PC-9 (cell line): ENCODE measurements around the gene OTUD1. TPM values are rescaled to one million over a fixed set of nuclear protein-coding genes. Genes with fewer than 3 reads are reported as not detected.

Experiments
- BruUV-seq: library from RNA; stranded (reverse); fragments of 400-500 nt; replicated peaks from 2 replicates; lab custom pipeline; 2021; lab: Mats Ljungman, UMichigan
- CTCF ChIA-PET: fragments of 300-600 bp; sonication (Branson Sonifier 250); formaldehyde crosslinking; loops from one replicate; lab custom pipeline; 2022; ENCODE audit warnings: antibody characterized with exemption; lab: Charles Lee
- POLR2A ChIA-PET: fragments of 300-600 bp; sonication (Branson Sonifier 250); formaldehyde crosslinking; loops from one replicate; lab custom pipeline; 2022; ENCODE audit warnings: antibody characterized with exemption; ENCODE audit not compliant: unreplicated experiment; lab: Charles Lee
- DNase-seq, 2 experiments: peaks; one replicate each; pipeline versions ENCODE4 v3.0.0 to v3.0.0-alpha.2; 2015 to 2022; ENCODE audit warnings: mixed read lengths in 1 of 2
- H2AFZ ChIP-seq: fragments of 200-600 bp; sonication (generic); 2 replicates; pipeline ENCODE4 v1.8.1; 2017; ENCODE audit warnings: antibody characterized with exemption
- H3F3A ChIP-seq: fragments of 200-600 bp; sonication (generic); 2 replicates; pipeline ENCODE4 v1.8.1; 2017; ENCODE audit warnings: antibody characterized with exemption, mild to moderate bottlenecking, low read depth; ENCODE audit not compliant: insufficient read depth
- H3K27ac ChIP-seq: fragments of 200-600 bp; sonication (generic); 2 replicates; pipeline ENCODE4 v1.6.1; 2016; ENCODE audit warnings: mixed run types
- H3K27me3 ChIP-seq: fragments of 200-600 bp; sonication (generic); 2 replicates; pipeline ENCODE4 v1.6.1; 2016; ENCODE audit warnings: low read depth, mixed run types; ENCODE audit not compliant: insufficient read depth
- H3K36me3 ChIP-seq: fragments of 200-600 bp; sonication (generic); 2 replicates; pipeline ENCODE4 v1.6.1; 2016; ENCODE audit warnings: low read depth, mixed run types
- H3K4me1 ChIP-seq: fragments of 200-600 bp; sonication (generic); replicated peaks from 2 replicates; pipeline ENCODE4 v1.6.1; 2016; ENCODE audit warnings: mixed run types; ENCODE audit not compliant: insufficient read depth
- H3K4me2 ChIP-seq: fragments of 200-600 bp; sonication (generic); 2 replicates; pipeline ENCODE4 v1.6.1; 2017; ENCODE audit warnings: mixed run types
- H3K4me3 ChIP-seq: fragments of 200-600 bp; sonication (generic); 2 replicates; pipeline ENCODE4 v1.6.1; 2016; ENCODE audit warnings: mixed run types
- H3K79me2 ChIP-seq: fragments of 200-600 bp; sonication (generic); 2 replicates; pipeline ENCODE4 v1.6.1; 2017; ENCODE audit warnings: low read depth, mixed run types
- H3K9me2 ChIP-seq: fragments of 200-600 bp; sonication (generic); 2 replicates; pipeline ENCODE4 v1.8.1; 2017; ENCODE audit warnings: mild to moderate bottlenecking; ENCODE audit not compliant: insufficient read depth
- H3K9me3 ChIP-seq: fragments of 200-600 bp; sonication (generic); 2 replicates; pipeline ENCODE4 v1.8.1; 2016; ENCODE audit warnings: low read depth; ENCODE audit not compliant: insufficient read depth
- H4K20me1 ChIP-seq: fragments of 200-600 bp; sonication (generic); 2 replicates; pipeline ENCODE4 v1.8.1; 2017; ENCODE audit not compliant: insufficient read depth
- EZH2 ChIP-seq: fragments of 200-600 bp; sonication (generic); IDR thresholded peaks from 2 replicates; pipeline ENCODE4 v1.8.0; 2017; ENCODE audit warnings: antibody characterized with exemption, low read depth
- intact Hi-C: fragments of 100-400 bp; cut with micrococcal nuclease; formaldehyde crosslinking; loops from one replicate; pipeline ENCODE4 v1.10.0; 2022; ENCODE audit not compliant: unreplicated experiment
- total RNA-seq: library from RNA; stranded (reverse); gene quantifications from 2 replicates; pipeline ENCODE4 v1.2.3, GENCODE V29; 2021
- TF ChIP-seq, protein P1 (sequence below): fragments of 200-600 bp; sonication (generic); conservative IDR thresholded peaks from 2 replicates; pipeline ENCODE4 v1.6.1; 2017; ENCODE audit warnings: mixed run types, antibody characterized with exemption, mild to moderate bottlenecking, moderate library complexity

The OTUD1 gene
- total RNA-seq, 1 experiment from 2014 or later, result 16.9 TPM

DNA sequence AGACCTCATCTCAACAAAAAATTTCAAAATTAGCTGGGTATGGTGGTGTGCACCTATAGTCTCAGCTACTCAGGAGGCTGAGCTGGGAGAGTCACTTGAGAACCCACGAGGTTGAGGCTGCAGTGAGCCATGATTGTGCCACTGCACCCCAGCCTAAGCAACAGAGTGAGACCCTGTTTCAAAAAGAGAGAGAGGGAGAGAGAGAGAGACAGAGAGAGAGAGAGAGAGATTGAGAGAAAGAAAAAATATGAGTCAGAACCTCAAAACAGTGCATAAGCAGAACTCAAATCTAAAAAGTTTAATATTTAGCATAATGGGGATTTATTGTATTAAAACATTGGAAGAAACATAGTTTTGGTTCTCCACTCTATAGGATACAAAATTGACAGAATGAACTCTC, 17.5 kb upstream of the OTUD1 start:
- H3K27me3 ChIP-seq, result no peaks in the 10 kb centered on the region
- 0 out of 2 replicates have a peak overlapping the region, but pooled peaks have one; percentile 52 for H2AFZ ChIP-seq
- no TSS peak for BruUV-seq
- CTCF ChIA-PET, result interaction anchor here (1.0 kb wide), 1 partner anchor 11 kb away, joined by 3 read pairs; no protein-coding TSS in a partner anchor
- H3F3A ChIP-seq, result peaks cover 23% of the 10 kb centered on the region
- peaks cover 65% of the 10 kb centered on the region for H3K4me1 ChIP-seq
- H3K4me2 ChIP-seq, result peak overlapping the region; percentile 51
- no peaks in the 10 kb centered on the region for H3K9me3 ChIP-seq
- H4K20me1 ChIP-seq, result no peaks in the 10 kb centered on the region
- H3K36me3 ChIP-seq, result no peaks in the 10 kb centered on the region
- H3K9me2 ChIP-seq, result no peaks in the 10 kb centered on the region
- peak overlapping the region; percentile 90 for H3K27ac ChIP-seq
- POLR2A ChIA-PET, result interaction anchor here (0.6 kb wide), 1 partner anchor 41 kb away, joined by 3 read pairs; no protein-coding TSS in a partner anchor
- H3K4me3 ChIP-seq, result no peak overlapping the region
- DNase-seq, result no peak
- intact Hi-C loops, result no loop called here
- TF ChIP-seq, protein P1, sequence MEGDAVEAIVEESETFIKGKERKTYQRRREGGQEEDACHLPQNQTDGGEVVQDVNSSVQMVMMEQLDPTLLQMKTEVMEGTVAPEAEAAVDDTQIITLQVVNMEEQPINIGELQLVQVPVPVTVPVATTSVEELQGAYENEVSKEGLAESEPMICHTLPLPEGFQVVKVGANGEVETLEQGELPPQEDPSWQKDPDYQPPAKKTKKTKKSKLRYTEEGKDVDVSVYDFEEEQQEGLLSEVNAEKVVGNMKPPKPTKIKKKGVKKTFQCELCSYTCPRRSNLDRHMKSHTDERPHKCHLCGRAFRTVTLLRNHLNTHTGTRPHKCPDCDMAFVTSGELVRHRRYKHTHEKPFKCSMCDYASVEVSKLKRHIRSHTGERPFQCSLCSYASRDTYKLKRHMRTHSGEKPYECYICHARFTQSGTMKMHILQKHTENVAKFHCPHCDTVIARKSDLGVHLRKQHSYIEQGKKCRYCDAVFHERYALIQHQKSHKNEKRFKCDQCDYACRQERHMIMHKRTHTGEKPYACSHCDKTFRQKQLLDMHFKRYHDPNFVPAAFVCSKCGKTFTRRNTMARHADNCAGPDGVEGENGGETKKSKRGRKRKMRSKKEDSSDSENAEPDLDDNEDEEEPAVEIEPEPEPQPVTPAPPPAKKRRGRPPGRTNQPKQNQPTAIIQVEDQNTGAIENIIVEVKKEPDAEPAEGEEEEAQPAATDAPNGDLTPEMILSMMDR, result no peak
- TF ChIP-seq EZH2, result no peak
- no peaks in the 10 kb centered on the region for H3K79me2 ChIP-seq

DNA sequence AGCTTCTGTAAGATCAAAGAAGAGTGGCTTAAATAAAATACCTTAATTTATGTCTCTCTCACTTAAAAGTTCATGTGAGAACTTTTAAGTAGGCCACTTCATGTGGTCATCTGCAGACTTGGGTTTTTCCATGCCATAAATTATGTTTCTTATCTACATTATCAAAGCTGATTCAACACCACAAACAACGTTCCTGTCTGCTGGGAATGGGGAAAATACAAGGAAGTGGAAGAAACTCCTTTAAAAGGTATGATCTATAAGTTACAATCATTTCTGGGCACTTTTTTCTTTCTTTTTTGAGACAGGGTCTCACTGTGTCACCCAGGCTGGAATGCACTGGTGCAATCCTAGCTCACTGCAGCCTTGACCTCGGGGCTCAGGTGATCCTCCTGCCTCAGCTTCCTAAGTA, 16.9 kb upstream of the OTUD1 start:
- H3F3A ChIP-seq, result peaks cover 23% of the 10 kb centered on the region
- no peaks in the 10 kb centered on the region for H3K9me3 ChIP-seq
- no peaks in the 10 kb centered on the region for H3K27me3 ChIP-seq
- H3K36me3 ChIP-seq, result no peaks in the 10 kb centered on the region
- peaks cover 62% of the 10 kb centered on the region for H3K4me1 ChIP-seq
- intact Hi-C loops, result loop anchor here (1.0 kb wide), 2 partner anchors 10 to 16 kb away; no protein-coding TSS in a partner anchor
- no peaks in the 10 kb centered on the region for H3K79me2 ChIP-seq
- no peaks in the 10 kb centered on the region for H3K9me2 ChIP-seq
- BruUV-seq, result no TSS peak
- POLR2A ChIA-PET, result interaction anchor here (0.6 to 1.0 kb wide), 5 partner anchors 10 to 1594 kb away, joined by 3 to 7 read pairs (median 5); partner anchors contain the start of genes OTUD1 and THNSL1
- peak overlapping the region; percentile 51 for H3K4me2 ChIP-seq
- no peaks in the 10 kb centered on the region for H4K20me1 ChIP-seq
- H2AFZ ChIP-seq, result peak overlapping the region; percentile 39; the same call in 1 of the 2 replicates
- peak; percentile 69 to 89 for DNase-seq
- CTCF ChIA-PET, result interaction anchor here (1.0 kb wide), 1 partner anchor 10 kb away, joined by 3 read pairs; no protein-coding TSS in a partner anchor
- H3K27ac ChIP-seq, result peak overlapping the region; percentile 90
- TF ChIP-seq, protein P1, result no peak
- no peak for TF ChIP-seq EZH2
- no peak overlapping the region for H3K4me3 ChIP-seq

DNA sequence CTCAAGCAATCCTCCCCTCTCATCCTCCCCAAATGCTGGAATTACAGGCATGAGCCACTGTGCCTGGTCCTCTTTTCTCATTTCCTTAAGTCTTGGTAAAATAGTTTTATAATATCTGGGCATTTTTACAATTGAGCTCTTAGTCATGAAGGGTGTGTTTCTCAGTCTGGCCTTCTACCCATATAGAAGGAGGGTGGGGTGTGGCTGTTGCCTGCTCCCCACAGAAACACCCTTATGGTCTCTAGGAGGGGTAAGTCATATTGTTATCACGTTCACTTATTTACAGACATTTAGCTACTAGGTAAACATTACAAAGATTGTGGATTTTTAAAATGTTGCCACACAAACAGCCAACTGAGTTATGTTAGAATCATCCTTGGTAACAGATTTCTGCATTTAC, 6.7 kb upstream of the OTUD1 start:
- Histone ChIP-seq H2AFZ (no peak overlapping the region; the same call in 1 of the 2 replicates), H3K4me2 (peak overlapping the region; percentile 73)

More for the DNA sequence above, 6.7 kb upstream of the OTUD1 start:
- TF ChIP-seq, protein P1, result no peak
- TF ChIP-seq EZH2, result no peak
- ChIA-PET POLR2A (interaction anchor here (0.6 to 1.2 kb wide), 6 partner anchors 10 to 1059 kb away, joined by 3 to 13 read pairs (median 6); partner anchors contain the start of gene C10orf67), CTCF (interaction anchor here (0.8 kb wide), 1 partner anchor 10 kb away, joined by 3 read pairs; no protein-coding TSS in a partner anchor)
- no peaks in the 10 kb centered on the region for H3K9me3 ChIP-seq
- H3K36me3 ChIP-seq, result no peaks in the 10 kb centered on the region
- DNase-seq, result peak; percentile 50 to 93
- H3K4me3 ChIP-seq, result peak overlapping the region; percentile 30; the same call in 1 of the 2 replicates
- no peaks in the 10 kb centered on the region for H3K27me3 ChIP-seq
- peaks cover 29% of the 10 kb centered on the region for H3F3A ChIP-seq
- intact Hi-C loops, result loop anchor here (1.0 to 10.0 kb wide), 2 partner anchors 10 to 1917 kb away; no protein-coding TSS in a partner anchor
- peak overlapping the region; percentile 97 for H3K27ac ChIP-seq
- no TSS peak for BruUV-seq
- no peaks in the 10 kb centered on the region for H4K20me1 ChIP-seq
- H3K9me2 ChIP-seq, result no peaks in the 10 kb centered on the region
- H3K4me1 ChIP-seq, result peaks cover 28% of the 10 kb centered on the region
- no peaks in the 10 kb centered on the region for H3K79me2 ChIP-seq
